ENCODE measurements around the gene ACACA.

GRCh38 chr17:37373530-37374159 lies 33.0 kb downstream of the ACACA start:
- TF ChIP-seq POLR2A (IDR thresholded peaks at IDR 0.05; ENCODE audit: low read depth, low read length) (no peak), POLR2AphosphoS5 (IDR thresholded peaks at IDR 0.05; ENCODE audit: low read depth, low read length) (no peak)

Measured in GM12891 (cell line).